Suprapubic skin (tissue), 4 donors: ENCODE data around the gene CCR9.

ENCODE experiments used
- CTCF ChIP-seq, 2 donors: fragments of 200-600 bp in 1 of 2; fragments of 450-650 bp in 1 of 2; sonication (generic) in 1 of 2; IDR thresholded peaks; one replicate each; pipeline ENCODE4 v1.5.1; 2016 to 2019; ENCODE audit warnings: antibody characterized with exemption in 2 of 2, mild to moderate bottlenecking in 1 of 2, moderate library complexity in 1 of 2
- EP300 ChIP-seq: sonication (generic); formaldehyde crosslinking; IDR thresholded peaks from one replicate; pipeline ENCODE4 v1.6.1; 2017; ENCODE audit warnings: antibody characterized with exemption
- POLR2AphosphoS5 ChIP-seq, 3 donors: sonication (generic); formaldehyde crosslinking; IDR thresholded peaks; one replicate each; pipeline ENCODE4 v1.6.1; 2017; ENCODE audit warnings: antibody characterized with exemption in 3 of 3

GRCh38 chr3:45933591-45933990 is 47.2 kb downstream of the CCR9 start:
- TF ChIP-seq POLR2AphosphoS5 (IDR thresholded peaks at IDR 0.05) (no peak), CTCF (IDR thresholded peaks at IDR 0.05) (no peak), EP300 (no peak)
